GM12878 (cell line): ENCODE measurements around the gene SPPL3. TPM values are rescaled to one million over a fixed set of nuclear protein-coding genes. Genes with fewer than 3 reads are reported as not detected.

ENCODE experiments used
- ASH2L ChIP-seq: fragments of 300-600, 200-600 bp; sonication (generic); IDR thresholded peaks from 2 replicates; pipeline ENCODE4 v1.6.1; 2017; ENCODE audit warnings: low read depth, mild to moderate bottlenecking, borderline replicate concordance
- ATF2 ChIP-seq: IDR thresholded peaks from 2 replicates; pipeline ENCODE4 v1.6.1; 2012; ENCODE audit warnings: low read length, inconsistent platforms
- BACH1 ChIP-seq: fragments of 450-650 bp; IDR thresholded peaks from 2 replicates; pipeline ENCODE4 v1.6.1; 2017; ENCODE audit warnings: mild to moderate bottlenecking, borderline replicate concordance
- BCL3 ChIP-seq: IDR thresholded peaks from 2 replicates; pipeline ENCODE4 v1.6.1; 2011; ENCODE audit warnings: borderline replicate concordance, low read depth, mild to moderate bottlenecking, moderate library complexity, low read length; ENCODE audit not compliant: insufficient read depth, poor library complexity, severe bottlenecking
- CHD4 ChIP-seq: fragments of 200-600 bp; sonication (generic); IDR thresholded peaks from 2 replicates; pipeline ENCODE4 v1.6.1; 2016; ENCODE audit warnings: mild to moderate bottlenecking
- E2F8 ChIP-seq: fragments of 450-650 bp; IDR thresholded peaks from 2 replicates; pipeline ENCODE4 v1.6.1; 2018; ENCODE audit warnings: mild to moderate bottlenecking, low read depth, moderate library complexity; ENCODE audit not compliant: partially characterized antibody
- HDAC6 ChIP-seq: fragments of 200-600 bp; sonication (generic); IDR thresholded peaks from one replicate; pipeline ENCODE4 v1.8.0; 2017; ENCODE audit warnings: antibody characterized with exemption; ENCODE audit not compliant: unreplicated experiment
- IKZF2 ChIP-seq, 2 experiments: fragments of 450-650 bp; IDR thresholded peaks; 2 replicates each; pipeline ENCODE4 v1.6.1; 2017; ENCODE audit warnings: mild to moderate bottlenecking in 2 of 2, moderate library complexity in 2 of 2
- LARP7 ChIP-seq: fragments of 450-650 bp; IDR thresholded peaks from 2 replicates; pipeline ENCODE4 v1.6.1; 2017; ENCODE audit warnings: mild to moderate bottlenecking
- NR2F1 ChIP-seq: fragments of 450-650 bp; conservative IDR thresholded peaks from 2 replicates; pipeline ENCODE4 v1.6.1; 2017; ENCODE audit warnings: mild to moderate bottlenecking
- POLR2A ChIP-seq: IDR thresholded peaks from 2 replicates; pipeline ENCODE4 v1.6.1; 2011; ENCODE audit warnings: low read depth, mild to moderate bottlenecking, low read length
- RUNX3 ChIP-seq: IDR thresholded peaks from 2 replicates; pipeline ENCODE4 v1.6.1; 2012; ENCODE audit warnings: low read length, inconsistent platforms
- SMAD5 ChIP-seq: IDR thresholded peaks from 2 replicates; pipeline ENCODE4 v1.6.1; 2016; ENCODE audit warnings: antibody characterized with exemption, low read depth
- SRF ChIP-seq, 2 experiments: IDR thresholded peaks; 2 replicates each; pipeline ENCODE4 v1.6.1; 2011; ENCODE audit warnings: low read depth in 2 of 2, low read length in 2 of 2, mild to moderate bottlenecking in 1 of 2, moderate library complexity in 1 of 2
- ZBTB40 ChIP-seq: fragments of 450-650 bp; IDR thresholded peaks from 2 replicates; pipeline ENCODE4 v1.6.1; 2016; ENCODE audit warnings: mild to moderate bottlenecking, moderate library complexity, borderline replicate concordance
- ZNF592 ChIP-seq: fragments of 450-650 bp; IDR thresholded peaks from 2 replicates; pipeline ENCODE4 v1.6.1; 2017; ENCODE audit warnings: mild to moderate bottlenecking, moderate library complexity
- ZNF622 ChIP-seq: fragments of 450-650 bp; IDR thresholded peaks from 2 replicates; pipeline ENCODE4 v1.6.1; 2017; ENCODE audit warnings: mild to moderate bottlenecking, inconsistent platforms
- ZZZ3 ChIP-seq: IDR thresholded peaks from 2 replicates; pipeline ENCODE4 v1.6.1; 2011; ENCODE audit warnings: low read depth; ENCODE audit not compliant: control insufficient read depth, insufficient read length
- polyA plus RNA-seq, 11 experiments: library from polyadenylated mRNA; depleted of rRNA in 4 of 11; unstranded in 6 of 11; stranded (reverse) in 5 of 11; fragments of >200 nt; fragmentation: Nextera tagmentation in 4 of 11; fragmentation: Illumina TruSeq in 1 of 11; extraction: Ambion mirVana in 4 of 11; extraction: Trizol in 1 of 11; gene quantifications; 1 replicate in 1 of 11; 2 replicates in 10 of 11; pipeline versions ENCODE4 v1.2.1 to v1.2.3, GENCODE V29; 2011 to 2016; ENCODE audit warnings: inconsistent platforms in 2 of 11, missing spikeins in 2 of 11, low read depth in 1 of 11
- total RNA-seq, 4 experiments: library from RNA; depleted of rRNA in 3 of 4; stranded (reverse); fragments of >200 nt in 3 of 4; fragmentation: Illumina TruSeq in 1 of 4; extraction: Trizol in 1 of 4; gene quantifications; 2 replicates each; pipeline versions ENCODE4 v1.2.1 to v1.2.3, GENCODE V29; 2013 to 2021

Gene SPPL3
- total and polyA plus RNA-seq, 10 of the 15 experiments (the other 5 are each of a cell fraction or from before 2014, with no cell fraction given), result 4.3 to 45.5 (median 11.7) TPM

- TF ChIP-seq ZNF592 (no peak), BCL3 (no peak), SMAD5 (no peak), HDAC6 (no peak), ATF2 (peak; percentile 55; the same call in 1 of the 2 replicates), ZBTB40 (no peak), SRF (IDR thresholded peaks at IDR 0.05; ENCODE audit: low read depth in 2 of 2, low read length in 2 of 2) (no peak), CHD4 (no peak), RUNX3 (peak; percentile 51; the same call in 1 of the 2 replicates), NR2F1 (no peak), BACH1 (no peak), ZNF622 (no peak), IKZF2 (IDR thresholded peaks at IDR 0.05) (peak; percentile 78 to 86), POLR2A (no peak), E2F8 (no peak), ASH2L (no peak), ZZZ3 (no peak), LARP7 (no peak)
These were observed 82.3 kb downstream of the SPPL3 start (continued) for GRCh38 chr12:120821878-120822277.
